Caco-2 (cell line): ENCODE data around the gene HOATZ. TPM values are rescaled to one million over a fixed set of nuclear protein-coding genes. Genes with fewer than 3 reads are reported as not detected.

ENCODE experiments used
- BruUV-seq: library from RNA; stranded (reverse); fragments of 400-500 nt; replicated peaks from 2 replicates; lab custom pipeline; 2021; lab: Mats Ljungman, UMichigan
- CTCF ChIA-PET: fragments of 300-600 bp; sonication (Branson Sonifier 250); formaldehyde crosslinking; loops from one replicate; lab custom pipeline; 2022; ENCODE audit warnings: antibody characterized with exemption; lab: Charles Lee
- POLR2A ChIA-PET: fragments of 300-600 bp; sonication (Branson Sonifier 250); formaldehyde crosslinking; loops from one replicate; lab custom pipeline; 2022; ENCODE audit warnings: antibody characterized with exemption; lab: Charles Lee
- DNase-seq, 2 experiments: peaks; one replicate each; pipeline versions ENCODE4 v3.0.0 to v3.0.0-alpha.2; 2020 to 2022
- H3K27me3 ChIP-seq: replicated peaks from 2 replicates; pipeline ENCODE4 v1.6.0; 2011; ENCODE audit warnings: low read length; ENCODE audit not compliant: control insufficient read depth, insufficient read depth
- H3K36me3 ChIP-seq: 2 replicates; pipeline ENCODE4 v1.5.1; 2011; ENCODE audit warnings: low read length; ENCODE audit not compliant: control insufficient read depth, insufficient read depth
- H3K4me1 ChIP-seq: fragments of 250-450 bp; sonication (Bioruptor Pico); 2 replicates; pipeline ENCODE4 v1.5.1; 2020; ENCODE audit warnings: mild to moderate bottlenecking
- H3K4me3 ChIP-seq: 2 replicates; pipeline ENCODE4 v1.5.1; 2011; ENCODE audit warnings: low read depth, mild to moderate bottlenecking, control low read depth, low read length
- H3K9me3 ChIP-seq: fragments of 250-450 bp; sonication (Bioruptor Pico); 2 replicates; pipeline ENCODE4 v1.5.1; 2020; ENCODE audit warnings: mild to moderate bottlenecking, moderate library complexity
- H3K27ac Mint-ChIP-seq: one replicate; pipeline ENCODE4 v1.8.0; 2022; ENCODE audit warnings: mixed read lengths; ENCODE audit not compliant: unreplicated experiment
- H3K27me3 Mint-ChIP-seq: one replicate; pipeline ENCODE4 v1.8.0; 2022; ENCODE audit warnings: mixed read lengths; ENCODE audit not compliant: insufficient read depth, unreplicated experiment
- H3K36me3 Mint-ChIP-seq: one replicate; pipeline ENCODE4 v1.8.0; 2022; ENCODE audit warnings: mild to moderate bottlenecking, mixed read lengths; ENCODE audit not compliant: insufficient read depth, unreplicated experiment
- H3K4me1 Mint-ChIP-seq: one replicate; pipeline ENCODE4 v1.8.0; 2022; ENCODE audit warnings: low read depth, mixed read lengths; ENCODE audit not compliant: unreplicated experiment
- H3K4me3 Mint-ChIP-seq: one replicate; pipeline ENCODE4 v1.8.0; 2022; ENCODE audit warnings: mild to moderate bottlenecking, moderate library complexity, mixed read lengths; ENCODE audit not compliant: unreplicated experiment
- H3K9me3 Mint-ChIP-seq: one replicate; pipeline ENCODE4 v1.8.0; 2022; ENCODE audit warnings: mixed read lengths; ENCODE audit not compliant: unreplicated experiment
- CTCF ChIP-seq, 2 experiments: fragments of 200-600 bp in 1 of 2; IDR thresholded peaks; 1 replicate in 1 of 2; 2 replicates in 1 of 2; pipeline versions ENCODE4 v1.5.1 to v1.8.0; 2011 to 2022; ENCODE audit warnings: antibody characterized with exemption in 1 of 2, control low read depth in 1 of 2, inconsistent platforms in 1 of 2, low read depth in 1 of 2, low read length in 1 of 2, mild to moderate bottlenecking in 1 of 2, moderate library complexity in 1 of 2; ENCODE audit not compliant: insufficient read depth in 1 of 2, severe bottlenecking in 1 of 2, unreplicated experiment in 1 of 2
- intact Hi-C: fragments of 100-400 bp; cut with micrococcal nuclease; formaldehyde crosslinking; loops from one replicate; pipeline ENCODE4 v1.10.0; 2022; ENCODE audit not compliant: unreplicated experiment
- total RNA-seq: library from RNA; stranded (reverse); gene quantifications from 2 replicates; pipeline ENCODE4 v1.2.3, GENCODE V29; 2022

Gene HOATZ
- total RNA-seq, 1 experiment from 2014 or later: not detected

GRCh38 chr11:111520560-111520959 is 6.0 kb downstream of the HOATZ start:
- POLR2A ChIA-PET: no interaction called here
- Mint-ChIP-seq H3K27me3 (no peaks in the 10 kb centered on the region), H3K27ac (no peak overlapping the region), H3K36me3 (no peaks in the 10 kb centered on the region), H3K9me3 (no peaks in the 10 kb centered on the region), H3K4me1 (peaks cover under 1% of the 10 kb centered on the region), H3K4me3 (no peak overlapping the region)
- no peak for TF ChIP-seq CTCF (IDR thresholded peaks at IDR 0.05; ENCODE audit: insufficient read depth in 1 of 2, low read depth in 1 of 2, low read length in 1 of 2, severe bottlenecking in 1 of 2, unreplicated experiment in 1 of 2)
- intact Hi-C loops: loop anchor here (2.0 kb wide), 1 partner anchor 66 kb away; no protein-coding TSS in a partner anchor
- CTCF ChIA-PET: no interaction called here
- Histone ChIP-seq H3K36me3 (no peaks in the 10 kb centered on the region), H3K4me1 (peaks cover 42% of the 10 kb centered on the region), H3K9me3 (no peaks in the 10 kb centered on the region), H3K4me3 (no peak overlapping the region), H3K27me3 (no peaks in the 10 kb centered on the region)
- DNase-seq: no peak
- BruUV-seq: no TSS peak

- no peaks in the 10 kb centered on the region for H3K36me3 ChIP-seq
- Mint-ChIP-seq H3K27me3 (no peaks in the 10 kb centered on the region), H3K9me3 (no peaks in the 10 kb centered on the region), H3K36me3 (no peaks in the 10 kb centered on the region), H3K27ac (no peak overlapping the region), H3K4me1 (peaks cover 6% of the 10 kb centered on the region), H3K4me3 (no peak overlapping the region)
- no TSS peak for BruUV-seq
- DNase-seq: no peak
- ChIA-PET CTCF (no interaction called here), POLR2A (no interaction called here)
- intact Hi-C loops: loop anchor here (2.0 kb wide), 1 partner anchor 66 kb away; no protein-coding TSS in a partner anchor
- peaks cover 36% of the 10 kb centered on the region for H3K4me1 ChIP-seq
- no peak overlapping the region for H3K4me3 ChIP-seq
- no peaks in the 10 kb centered on the region for H3K27me3 ChIP-seq
- TF ChIP-seq CTCF (IDR thresholded peaks at IDR 0.05; ENCODE audit: insufficient read depth in 1 of 2, low read depth in 1 of 2, low read length in 1 of 2, severe bottlenecking in 1 of 2, unreplicated experiment in 1 of 2): no peak
- no peaks in the 10 kb centered on the region for H3K9me3 ChIP-seq
These were observed 6.6 kb downstream of the HOATZ start for GRCh38 chr11:111521135-111521534.

GRCh38 chr11:111522426-111522825 is 7.8 kb downstream of the HOATZ start:
- BruUV-seq: no TSS peak
- POLR2A ChIA-PET: no interaction called here

More at GRCh38 chr11:111522426-111522825, 7.8 kb downstream of the HOATZ start:
- Histone ChIP-seq H3K27me3 (no peaks in the 10 kb centered on the region), H3K9me3 (no peaks in the 10 kb centered on the region), H3K4me1 (peaks cover 33% of the 10 kb centered on the region), H3K36me3 (no peaks in the 10 kb centered on the region), H3K4me3 (no peak overlapping the region)
- CTCF ChIA-PET: no interaction called here
- peaks cover 11% of the 10 kb centered on the region for H3K4me1 Mint-ChIP-seq
- no peak for DNase-seq
- no peaks in the 10 kb centered on the region for H3K9me3 Mint-ChIP-seq
- no peaks in the 10 kb centered on the region for H3K36me3 Mint-ChIP-seq
- no peaks in the 10 kb centered on the region for H3K27me3 Mint-ChIP-seq
- H3K4me3 Mint-ChIP-seq: no peak overlapping the region
- H3K27ac Mint-ChIP-seq: no peak overlapping the region
- TF ChIP-seq CTCF (IDR thresholded peaks at IDR 0.05; ENCODE audit: insufficient read depth in 1 of 2, low read depth in 1 of 2, low read length in 1 of 2, severe bottlenecking in 1 of 2, unreplicated experiment in 1 of 2): no peak
- intact Hi-C loops: no loop called here
